IMR-90 (cell line): ENCODE data around the gene TENM4.

Experiments
- CTCF ChIP-seq: conservative IDR thresholded peaks from 2 replicates; pipeline ENCODE4 v1.5.1; 2012; ENCODE audit warnings: mild to moderate bottlenecking, low read depth, low read length, improper control_type of control experiment
- POLR2A ChIP-seq: IDR thresholded peaks from 2 replicates; pipeline ENCODE4 v1.6.1; 2012; ENCODE audit warnings: mild to moderate bottlenecking, low read depth, low read length

- TF ChIP-seq CTCF (no peak), POLR2A (no peak)
These were observed 94.8 kb downstream of the TENM4 start for GRCh38 chr11:79346021-79346420.
